Measurements from ENCODE around the gene ISL2. TPM values are rescaled to one million over a fixed set of nuclear protein-coding genes. Genes with fewer than 3 reads are reported as not detected.

Gene ISL2
- total RNA-seq, 1 donor from 2014 or later, result 1.3 TPM

DNA sequence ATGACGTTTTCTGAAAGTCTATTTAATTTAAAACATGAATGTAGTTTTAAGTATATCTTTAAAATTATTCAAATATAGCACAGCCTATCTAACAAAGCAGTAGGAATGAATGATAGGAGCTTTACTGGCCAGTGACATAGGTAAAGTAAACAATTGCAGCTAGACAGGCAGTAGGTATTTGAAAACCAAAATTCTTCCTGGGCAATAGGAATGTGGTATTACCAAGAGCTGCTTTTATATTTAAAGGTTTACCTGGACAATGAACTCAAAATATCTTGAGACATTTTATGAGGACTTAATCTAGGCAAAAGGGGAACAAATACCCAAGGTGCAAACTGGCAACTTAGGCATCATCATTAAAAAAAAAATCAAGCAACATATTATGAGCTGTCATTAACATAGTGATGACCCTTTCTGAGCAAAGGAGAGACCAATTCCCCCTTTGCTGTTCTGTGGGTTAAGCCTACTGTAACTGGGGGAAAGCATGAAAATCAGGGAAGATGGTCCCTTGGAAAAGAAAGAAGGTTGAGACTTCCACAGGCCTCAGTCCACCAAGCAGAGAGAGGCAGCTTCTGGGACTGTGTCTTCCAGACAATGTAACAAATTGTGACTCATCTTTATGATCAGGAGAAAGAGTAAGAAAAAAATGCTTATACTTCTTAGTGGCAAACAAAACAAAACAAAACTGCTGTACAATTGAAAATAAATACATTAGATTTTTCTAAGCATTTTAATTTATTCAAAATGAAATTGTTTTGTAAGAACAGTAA lies 12.9 kb downstream of the ISL2 start:
- intact Hi-C loops (cut with micrococcal nuclease), result loop anchor here (10.0 kb wide), 2 partner anchors 225 to 285 kb away; no protein-coding TSS in a partner anchor
- Mint-ChIP-seq H3K36me3 (ENCODE audit: low read depth) (peaks cover 2% of the 10 kb centered on the region), H3K4me1 (ENCODE audit: low read depth) (peaks cover 7% of the 10 kb centered on the region), H3K27ac (no peak overlapping the region), H3K9me3 (no peaks in the 10 kb centered on the region), H3K27me3 (ENCODE audit: insufficient read depth) (peaks cover 45% of the 10 kb centered on the region), H3K4me3 (no peak overlapping the region)
- DNase-seq (ENCODE audit: low spot score), result no peak

DNA sequence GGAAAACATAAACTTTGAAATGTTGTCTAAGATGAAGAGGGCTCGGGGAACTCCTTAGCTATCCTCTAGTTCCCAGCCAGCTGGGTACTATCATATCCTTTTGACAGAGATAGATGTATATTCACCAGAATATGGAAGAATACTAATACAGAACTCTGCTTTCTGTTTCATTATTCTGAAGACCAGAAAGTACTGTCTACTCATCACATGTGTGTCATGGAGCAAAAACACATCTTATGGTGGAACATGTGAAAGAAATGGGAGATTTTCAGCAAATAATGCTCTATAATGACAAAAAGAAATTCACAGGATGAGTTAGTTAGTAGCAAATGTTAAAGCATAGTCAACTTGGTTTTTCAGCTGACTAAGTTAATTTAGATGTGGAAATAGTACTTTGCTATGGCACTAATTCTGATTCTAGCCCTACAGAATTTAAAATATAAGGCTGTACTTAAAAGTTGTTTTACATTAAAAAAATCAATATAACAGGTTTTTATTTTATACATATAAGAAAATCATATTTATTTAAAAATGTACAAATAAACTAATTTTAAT lies 16.5 kb downstream of the ISL2 start:
- H3K36me3 Mint-ChIP-seq (ENCODE audit: low read depth), result peaks cover 2% of the 10 kb centered on the region
- H3K9me3 Mint-ChIP-seq, result no peaks in the 10 kb centered on the region
- no peak overlapping the region for H3K27ac Mint-ChIP-seq
- no peak for DNase-seq (ENCODE audit: low spot score)
- intact Hi-C loops (cut with micrococcal nuclease), result no loop called here
- no peak overlapping the region for H3K4me3 Mint-ChIP-seq
- H3K27me3 Mint-ChIP-seq (ENCODE audit: insufficient read depth), result peaks cover 22% of the 10 kb centered on the region
- H3K4me1 Mint-ChIP-seq (ENCODE audit: low read depth), result no peaks in the 10 kb centered on the region

DNA sequence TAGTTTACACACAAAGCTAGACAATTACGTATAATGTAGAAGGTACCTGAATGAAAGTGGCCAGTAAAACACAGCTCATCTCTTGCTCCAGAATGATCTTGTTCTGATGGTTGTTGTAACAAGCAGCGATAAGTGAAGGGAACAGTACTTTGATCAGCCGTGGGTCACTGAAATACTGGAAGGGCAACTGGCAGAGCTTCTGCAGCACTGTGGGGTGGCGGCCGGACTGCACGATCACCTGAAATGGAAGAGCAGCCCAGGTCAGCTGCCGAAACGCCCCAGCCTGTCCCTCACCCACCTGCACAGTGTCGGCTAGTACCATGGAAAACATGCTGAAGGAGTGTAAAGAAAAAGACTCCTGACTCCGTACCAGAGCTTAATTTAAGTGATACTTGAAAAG lies 17.3 kb downstream of the ISL2 start:
- intact Hi-C loops (cut with micrococcal nuclease), result no loop called here
- H3K4me1 Mint-ChIP-seq (ENCODE audit: low read depth), result no peaks in the 10 kb centered on the region
- no peak overlapping the region for H3K27ac Mint-ChIP-seq
- H3K9me3 Mint-ChIP-seq, result no peaks in the 10 kb centered on the region
- no peak for DNase-seq (ENCODE audit: low spot score)
- no peaks in the 10 kb centered on the region for H3K36me3 Mint-ChIP-seq (ENCODE audit: low read depth)
- no peak overlapping the region for H3K4me3 Mint-ChIP-seq
- H3K27me3 Mint-ChIP-seq (ENCODE audit: insufficient read depth), result peaks cover 13% of the 10 kb centered on the region

DNA sequence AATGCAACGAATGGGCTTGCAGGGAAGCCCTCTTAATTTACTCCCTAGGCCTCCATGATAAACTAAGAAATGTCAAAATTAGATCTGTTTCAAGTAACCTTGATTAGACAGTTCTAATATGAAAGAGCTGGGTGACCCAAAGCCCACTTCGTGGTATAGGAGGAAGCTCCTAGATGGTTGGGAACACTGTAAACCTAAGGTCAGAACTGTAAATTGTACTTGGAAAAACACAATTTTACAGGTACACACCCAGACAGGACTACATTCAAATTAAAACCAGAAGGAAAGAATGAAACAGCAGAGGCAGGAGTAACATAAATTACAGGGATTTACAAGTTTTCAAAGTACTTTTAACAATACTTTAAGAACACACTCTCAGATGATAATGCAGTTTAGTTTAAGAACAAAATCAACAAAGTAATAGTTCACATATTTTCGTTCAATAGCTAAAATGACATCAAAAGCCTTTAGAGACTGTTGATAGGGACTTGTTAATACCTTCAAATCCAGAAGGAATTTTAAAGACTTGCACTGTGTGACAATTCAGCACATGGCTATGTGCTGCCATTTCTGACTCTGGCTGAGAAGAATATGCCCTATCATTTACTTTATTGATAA lies 18.4 kb downstream of the ISL2 start:
- intact Hi-C loops (cut with micrococcal nuclease), result no loop called here
- DNase-seq (ENCODE audit: low spot score), result no peak
- H3K36me3 Mint-ChIP-seq (ENCODE audit: low read depth), result no peaks in the 10 kb centered on the region
- no peaks in the 10 kb centered on the region for H3K4me1 Mint-ChIP-seq (ENCODE audit: low read depth)
- no peak overlapping the region for H3K4me3 Mint-ChIP-seq
- peaks cover 7% of the 10 kb centered on the region for H3K27me3 Mint-ChIP-seq (ENCODE audit: insufficient read depth)
- no peak overlapping the region for H3K27ac Mint-ChIP-seq
- no peaks in the 10 kb centered on the region for H3K9me3 Mint-ChIP-seq

DNA sequence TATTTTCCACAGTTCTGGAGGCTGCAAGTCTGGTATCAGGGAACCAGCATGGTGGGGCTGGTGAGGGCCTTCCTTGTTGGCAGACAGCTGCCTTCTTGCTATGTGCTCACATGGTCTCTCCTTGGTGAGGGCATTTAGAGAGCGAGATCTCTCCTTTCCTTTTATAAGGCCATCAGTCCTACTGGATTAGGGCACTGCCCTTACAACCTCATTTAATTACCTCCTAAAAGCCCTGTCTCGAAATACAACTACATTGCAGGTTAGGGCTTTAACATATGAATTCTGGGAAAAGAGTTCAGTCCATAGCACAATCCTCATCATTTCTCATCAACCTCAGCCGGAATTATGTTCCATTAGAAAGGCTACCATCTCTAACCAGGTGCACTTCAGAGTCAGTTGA lies 21.9 kb downstream of the ISL2 start:
- H3K27me3 Mint-ChIP-seq (ENCODE audit: insufficient read depth), result no peaks in the 10 kb centered on the region
- H3K36me3 Mint-ChIP-seq (ENCODE audit: low read depth), result no peaks in the 10 kb centered on the region
- H3K4me1 Mint-ChIP-seq (ENCODE audit: low read depth), result no peaks in the 10 kb centered on the region
- H3K4me3 Mint-ChIP-seq, result no peak overlapping the region
- intact Hi-C loops (cut with micrococcal nuclease), result no loop called here
- H3K27ac Mint-ChIP-seq, result no peak overlapping the region
- no peaks in the 10 kb centered on the region for H3K9me3 Mint-ChIP-seq
- no peak for DNase-seq (ENCODE audit: low spot score)

DNA sequence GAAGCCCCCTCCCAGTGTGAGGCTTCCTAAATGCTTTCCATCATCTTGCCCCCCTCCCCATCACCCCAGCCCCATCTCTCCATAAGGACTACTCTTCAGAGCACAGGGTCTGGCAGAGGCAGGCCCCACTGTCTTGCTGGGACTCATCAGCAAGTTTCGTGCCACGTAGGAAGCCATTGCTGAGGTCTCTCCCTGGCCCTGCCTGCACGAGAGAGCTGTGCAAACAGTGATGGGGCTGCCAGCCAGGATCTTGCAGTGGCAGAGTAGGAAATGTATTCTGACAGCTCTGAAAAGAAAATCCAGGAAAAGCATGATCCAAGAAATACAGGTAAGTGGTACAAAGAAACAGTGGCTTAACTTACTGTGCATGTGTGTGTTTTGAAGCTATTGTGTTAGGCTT lies 22.6 kb downstream of the ISL2 start:
- DNase-seq (ENCODE audit: low spot score), result no peak
- Mint-ChIP-seq H3K27ac (no peak overlapping the region), H3K9me3 (no peaks in the 10 kb centered on the region), H3K27me3 (ENCODE audit: insufficient read depth) (no peaks in the 10 kb centered on the region), H3K4me3 (no peak overlapping the region), H3K4me1 (ENCODE audit: low read depth) (no peaks in the 10 kb centered on the region), H3K36me3 (ENCODE audit: low read depth) (no peaks in the 10 kb centered on the region)
- intact Hi-C loops (cut with micrococcal nuclease), result no loop called here

DNA sequence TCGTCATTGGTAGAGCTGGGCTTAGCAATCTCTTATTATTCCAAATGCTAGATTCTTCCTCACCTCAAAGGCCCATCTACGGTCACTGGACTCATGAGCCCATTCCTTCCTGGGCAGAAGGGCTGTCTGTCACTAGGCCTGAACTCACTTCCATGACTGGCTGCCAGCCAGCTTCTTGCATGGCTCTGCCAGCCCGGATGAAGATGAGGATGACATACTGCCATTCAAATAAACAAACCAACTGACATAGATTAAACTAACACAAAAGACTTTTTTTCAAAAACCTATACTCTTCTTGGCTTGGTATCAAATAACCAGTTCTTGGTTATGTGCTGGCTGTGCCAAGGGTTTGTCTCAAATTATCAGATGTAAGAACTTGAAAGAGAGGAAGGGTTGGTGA lies 23.8 kb downstream of the ISL2 start:
- Mint-ChIP-seq H3K27ac (no peak overlapping the region), H3K27me3 (ENCODE audit: insufficient read depth) (no peaks in the 10 kb centered on the region), H3K9me3 (no peaks in the 10 kb centered on the region), H3K4me3 (no peak overlapping the region), H3K4me1 (ENCODE audit: low read depth) (no peaks in the 10 kb centered on the region), H3K36me3 (ENCODE audit: low read depth) (no peaks in the 10 kb centered on the region)
- intact Hi-C loops (cut with micrococcal nuclease), result no loop called here
- DNase-seq (ENCODE audit: low spot score), result no peak

DNA sequence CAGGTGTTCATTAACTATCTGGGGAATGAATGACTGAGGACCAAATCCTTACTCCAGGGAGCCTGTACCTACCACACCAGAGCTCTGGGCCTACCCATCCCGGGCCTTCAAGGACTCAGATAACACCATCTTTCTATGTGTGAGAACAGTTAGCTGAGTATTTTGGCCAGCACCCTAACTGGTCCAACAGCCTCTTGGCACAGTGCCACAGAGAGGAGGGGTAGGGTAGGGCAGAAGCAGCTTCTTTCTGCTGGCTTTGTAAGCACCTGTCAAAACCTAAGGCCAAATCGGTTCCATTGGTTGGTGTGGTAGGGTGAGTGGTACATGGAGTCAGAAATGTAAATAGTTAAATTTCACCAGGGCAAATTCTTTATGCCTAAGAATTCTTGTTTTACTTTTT lies 26.7 kb downstream of the ISL2 start:
- DNase-seq (ENCODE audit: low spot score), result no peak
- no peak overlapping the region for H3K27ac Mint-ChIP-seq
- no peaks in the 10 kb centered on the region for H3K36me3 Mint-ChIP-seq (ENCODE audit: low read depth)
- H3K4me3 Mint-ChIP-seq, result no peak overlapping the region
- peaks cover 4% of the 10 kb centered on the region for H3K27me3 Mint-ChIP-seq (ENCODE audit: insufficient read depth)
- no peaks in the 10 kb centered on the region for H3K9me3 Mint-ChIP-seq
- intact Hi-C loops (cut with micrococcal nuclease), result no loop called here
- H3K4me1 Mint-ChIP-seq (ENCODE audit: low read depth), result no peaks in the 10 kb centered on the region

DNA sequence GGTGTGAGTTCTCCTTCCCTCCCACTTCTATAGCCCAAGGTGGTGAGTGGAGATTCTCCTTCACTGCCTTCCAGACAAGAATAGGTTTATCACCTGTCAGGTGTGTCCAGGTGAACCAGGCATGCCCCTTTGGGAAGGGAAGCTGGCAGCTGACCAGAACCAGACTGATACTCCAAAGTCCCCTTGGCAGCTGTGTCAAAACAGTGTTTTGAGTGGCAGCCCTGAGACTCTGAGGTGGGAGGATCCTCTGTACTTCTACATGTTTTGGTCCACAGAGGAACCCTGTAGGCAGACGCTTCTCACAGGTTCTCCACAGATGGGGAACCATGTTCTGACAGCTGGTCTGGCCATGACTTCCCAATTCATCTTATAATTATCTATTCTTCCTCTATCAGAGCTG lies 30.1 kb downstream of the ISL2 start:
- H3K9me3 Mint-ChIP-seq, result no peaks in the 10 kb centered on the region
- H3K27me3 Mint-ChIP-seq (ENCODE audit: insufficient read depth), result peaks cover 4% of the 10 kb centered on the region
- no peak overlapping the region for H3K27ac Mint-ChIP-seq
- no peak overlapping the region for H3K4me3 Mint-ChIP-seq
- H3K4me1 Mint-ChIP-seq (ENCODE audit: low read depth), result no peaks in the 10 kb centered on the region
- H3K36me3 Mint-ChIP-seq (ENCODE audit: low read depth), result no peaks in the 10 kb centered on the region
- intact Hi-C loops (cut with micrococcal nuclease), result no loop called here
- no peak for DNase-seq (ENCODE audit: low spot score)

DNA sequence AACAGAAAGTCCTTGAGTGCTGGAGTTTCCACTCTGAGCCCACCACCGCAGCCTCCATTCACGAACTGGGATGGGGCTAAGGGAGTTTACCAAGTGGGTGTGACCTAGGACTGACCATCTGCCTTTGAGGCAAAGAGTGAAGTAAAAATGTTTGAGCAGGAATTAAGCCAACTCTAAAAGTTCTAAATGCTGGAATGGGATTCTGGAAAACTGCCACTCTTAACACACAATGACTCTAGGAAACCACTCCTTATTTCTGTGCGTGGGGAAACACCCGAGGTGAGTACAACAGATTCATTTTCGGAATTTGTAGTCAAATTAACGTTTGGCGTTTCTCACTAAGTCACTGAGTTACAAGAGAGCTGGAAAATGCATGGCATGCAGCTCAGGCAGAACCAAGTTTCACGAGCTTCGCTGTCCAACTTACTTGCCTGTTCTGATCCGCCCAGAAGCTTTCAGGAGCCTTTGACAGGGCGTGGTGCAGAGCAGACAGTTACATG lies 31.6 kb downstream of the ISL2 start:
- Mint-ChIP-seq H3K36me3 (ENCODE audit: low read depth) (peaks cover 2% of the 10 kb centered on the region), H3K9me3 (no peaks in the 10 kb centered on the region), H3K27me3 (ENCODE audit: insufficient read depth) (peaks cover 4% of the 10 kb centered on the region), H3K27ac (no peak overlapping the region), H3K4me1 (ENCODE audit: low read depth) (no peaks in the 10 kb centered on the region), H3K4me3 (no peak overlapping the region)
- intact Hi-C loops (cut with micrococcal nuclease), result no loop called here
- DNase-seq (ENCODE audit: low spot score), result no peak

DNA sequence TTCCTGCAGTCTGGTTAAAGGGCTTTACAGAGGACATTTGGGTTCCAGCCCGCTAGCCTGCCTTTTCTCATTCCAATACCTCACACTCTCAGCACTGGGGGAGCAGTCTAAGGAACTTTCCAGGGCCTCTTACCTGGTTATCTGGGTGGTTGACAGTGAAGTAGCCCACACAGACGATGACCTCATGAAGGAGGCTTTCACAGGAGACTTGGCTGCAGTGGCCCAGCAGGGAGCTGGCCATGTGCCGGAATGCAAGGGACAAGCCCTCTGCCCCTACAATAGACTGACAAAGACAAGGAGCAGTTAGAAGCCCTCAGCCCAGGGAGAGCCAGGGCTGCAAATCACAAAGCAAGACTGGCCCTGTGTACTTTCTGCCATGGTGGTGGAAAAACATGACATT lies 39.5 kb downstream of the ISL2 start:
- Mint-ChIP-seq H3K27me3 (ENCODE audit: insufficient read depth) (no peaks in the 10 kb centered on the region), H3K36me3 (ENCODE audit: low read depth) (peaks cover 4% of the 10 kb centered on the region), H3K27ac (no peak overlapping the region), H3K9me3 (no peaks in the 10 kb centered on the region), H3K4me1 (ENCODE audit: low read depth) (no peaks in the 10 kb centered on the region), H3K4me3 (no peak overlapping the region)
- DNase-seq (ENCODE audit: low spot score), result no peak
- intact Hi-C loops (cut with micrococcal nuclease), result no loop called here

DNA sequence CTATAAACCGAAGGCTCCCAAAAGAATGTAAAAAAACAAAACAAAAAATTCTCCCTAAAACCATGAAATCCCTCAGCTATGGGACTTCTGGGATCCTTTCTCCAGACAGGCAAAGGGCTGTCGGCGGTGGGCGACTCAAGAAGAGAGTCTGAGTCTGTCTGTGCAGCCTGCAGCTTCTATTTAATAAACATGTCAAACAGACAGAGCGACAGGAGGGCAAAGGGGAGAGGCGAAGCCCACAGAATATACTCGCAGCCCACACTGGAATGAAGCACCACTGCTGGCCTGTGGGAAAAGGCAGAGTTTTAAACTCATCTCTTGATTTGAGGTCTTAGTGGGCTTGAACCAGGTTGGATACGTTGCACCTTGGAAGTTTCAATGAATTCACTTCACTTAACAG lies 40.2 kb downstream of the ISL2 start:
- no peaks in the 10 kb centered on the region for H3K4me1 Mint-ChIP-seq (ENCODE audit: low read depth)
- H3K4me3 Mint-ChIP-seq, result no peak overlapping the region
- intact Hi-C loops (cut with micrococcal nuclease), result no loop called here
- DNase-seq (ENCODE audit: low spot score), result no peak
- H3K36me3 Mint-ChIP-seq (ENCODE audit: low read depth), result peaks cover 4% of the 10 kb centered on the region
- no peak overlapping the region for H3K27ac Mint-ChIP-seq
- no peaks in the 10 kb centered on the region for H3K9me3 Mint-ChIP-seq
- no peaks in the 10 kb centered on the region for H3K27me3 Mint-ChIP-seq (ENCODE audit: insufficient read depth)

DNA sequence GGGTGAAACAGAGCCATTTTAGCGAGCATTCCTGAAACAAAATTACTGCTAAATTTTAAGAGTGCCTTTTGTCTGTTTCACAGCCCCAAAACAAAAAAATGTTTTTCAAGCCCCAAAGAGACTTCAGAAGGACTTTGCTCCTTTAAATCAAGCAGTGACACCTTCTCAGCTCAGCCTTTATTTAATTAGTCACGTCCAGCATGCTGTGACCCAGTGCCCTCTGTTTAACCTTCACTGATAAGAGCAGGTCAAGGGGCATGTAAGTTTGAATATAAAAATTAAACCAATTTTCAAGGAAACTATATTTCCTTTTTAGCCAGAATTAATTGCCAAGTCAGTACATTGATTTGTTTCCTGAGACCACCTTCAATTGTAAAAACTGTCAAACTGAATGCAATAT lies 40.6 kb downstream of the ISL2 start:
- H3K36me3 Mint-ChIP-seq (ENCODE audit: low read depth), result peaks cover 3% of the 10 kb centered on the region
- H3K9me3 Mint-ChIP-seq, result no peaks in the 10 kb centered on the region
- H3K4me3 Mint-ChIP-seq, result no peak overlapping the region
- intact Hi-C loops (cut with micrococcal nuclease), result no loop called here
- H3K27me3 Mint-ChIP-seq (ENCODE audit: insufficient read depth), result no peaks in the 10 kb centered on the region
- no peak overlapping the region for H3K27ac Mint-ChIP-seq
- no peak for DNase-seq (ENCODE audit: low spot score)
- H3K4me1 Mint-ChIP-seq (ENCODE audit: low read depth), result no peaks in the 10 kb centered on the region

All from activated T-helper 1 cell treated with anti-CD3 and anti-CD28 coated beads, Interleukin-12 subunit alpha, Interleukin-12 subunit beta, Interleukin-2, Interleukin-4 antibody, amounts not matched to agents 30 ng/mL and 10 ng/mL and 1 ng/mL, durations not matched to agents 14 hours and 24 hours and 36 hours (primary cell).